Forelimb muscle (tissue), 1 donor: ENCODE measurements around the gene MAP3K20. TPM values are rescaled to one million over a fixed set of nuclear protein-coding genes. Genes with fewer than 3 reads are reported as not detected.

Experiments
- DNase-seq: peaks from one replicate; pipeline ENCODE4 v3.0.0-alpha.2; 2013; ENCODE audit warnings: low read depth
- polyA plus RNA-seq: library from polyadenylated mRNA; unstranded; fragments of 120-200 nt; gene quantifications from one replicate; pipeline ENCODE4 v1.2.1, GENCODE V29; 2013; ENCODE audit not compliant: insufficient read length

MAP3K20 gene
- polyA plus RNA-seq, 1 donor, result 103 TPM

- DNase-seq, result no peak
These were observed 25.0 kb upstream of the MAP3K20 start for GRCh38 chr2:173050684-173051083.

- no peak for DNase-seq
These were observed 24.0 kb upstream of the MAP3K20 start for GRCh38 chr2:173051463-173052215.

- DNase-seq, result no peak
These were observed 22.5 kb upstream of the MAP3K20 start for GRCh38 chr2:173053043-173053699.

- DNase-seq, result no peak
These were observed 21.2 kb upstream of the MAP3K20 start for GRCh38 chr2:173054466-173054865.

- no peak for DNase-seq
These were observed 18.8 kb upstream of the MAP3K20 start for GRCh38 chr2:173056705-173057364.

GRCh38 chr2:173058097-173058496 is 17.5 kb upstream of the MAP3K20 start:
- DNase-seq, result no peak

GRCh38 chr2:173058673-173059072 is 17.0 kb upstream of the MAP3K20 start:
- DNase-seq, result no peak

GRCh38 chr2:173059292-173059691 is 16.4 kb upstream of the MAP3K20 start:
- DNase-seq, result no peak

- no peak for DNase-seq
These were observed 15.6 kb upstream of the MAP3K20 start for GRCh38 chr2:173059971-173060461.

- DNase-seq, result no peak
These were observed 12.8 kb upstream of the MAP3K20 start for GRCh38 chr2:173062801-173063200.

- no peak for DNase-seq
These were observed 11.4 kb upstream of the MAP3K20 start for GRCh38 chr2:173064151-173064805.

- DNase-seq, result no peak
These were observed 8.6 kb upstream of the MAP3K20 start for GRCh38 chr2:173066887-173067676.

- DNase-seq, result no peak
These were observed 428 bp upstream of the MAP3K20 start for GRCh38 chr2:173075056-173075780.

- DNase-seq, result no peak
These were observed 1.1 kb downstream of the MAP3K20 start for GRCh38 chr2:173076581-173077345.

GRCh38 chr2:173077506-173078177 is 2.0 kb downstream of the MAP3K20 start:
- DNase-seq, result no peak

- no peak for DNase-seq
These were observed 3.5 kb downstream of the MAP3K20 start for GRCh38 chr2:173079141-173079540.

- DNase-seq, result no peak
These were observed 4.6 kb downstream of the MAP3K20 start for GRCh38 chr2:173079973-173080860.

GRCh38 chr2:173086518-173087213 is 11.0 kb downstream of the MAP3K20 start:
- no peak for DNase-seq
